Natural killer cell (primary cell): ENCODE data around the gene PLPPR2. TPM values are rescaled to one million over a fixed set of nuclear protein-coding genes. Genes with fewer than 3 reads are reported as not detected.
"Not testable (repeated sequence)": the region's sequence is repeated elsewhere in the genome, so short reads cannot be mapped to it uniquely, and the experiment has no call there.

Source experiments
- ATAC-seq, 3 donors: fragments of 150-1000 bp in 2 of 3; fragments of 200-7000 bp in 1 of 3; cut with Tn5 transposase; 1 replicate in 1 of 3; 2 replicates in 2 of 3; pipeline ENCODE4 v1.10.0; 2021; ENCODE audit warnings: mild to moderate bottlenecking in 2 of 3, moderate library complexity in 2 of 3
- DNase-seq, 2 donors: peaks; one replicate each; pipeline versions ENCODE4 v3.0.0 to v3.0.0-alpha.2; 2013 to 2021; ENCODE audit warnings: mixed read lengths in 1 of 2
- H3K27ac ChIP-seq: one replicate; pipeline ENCODE4 v1.5.1; 2013; ENCODE audit warnings: mild to moderate bottlenecking, low read length
- H3K27me3 ChIP-seq: one replicate; pipeline ENCODE4 v1.6.1; 2013; ENCODE audit warnings: low read length; ENCODE audit not compliant: control insufficient read depth, insufficient read depth
- H3K36me3 ChIP-seq: one replicate; pipeline ENCODE4 v1.6.1; 2013; ENCODE audit warnings: low read length; ENCODE audit not compliant: control insufficient read depth, insufficient read depth
- H3K4me1 ChIP-seq: one replicate; pipeline ENCODE4 v1.6.1; 2013; ENCODE audit warnings: low read length; ENCODE audit not compliant: control insufficient read depth, insufficient read depth
- H3K4me3 ChIP-seq: one replicate; pipeline ENCODE4 v1.5.1; 2013; ENCODE audit warnings: low read length
- H3K9me3 ChIP-seq: one replicate; pipeline ENCODE4 v1.6.1; 2013; ENCODE audit warnings: low read length; ENCODE audit not compliant: control insufficient read depth, insufficient read depth
- H3K27ac Mint-ChIP-seq, 2 donors: one replicate each; pipeline ENCODE4 v1.8.0; 2022; ENCODE audit warnings: mild to moderate bottlenecking in 2 of 2, mixed read lengths in 2 of 2, moderate library complexity in 1 of 2
- H3K27me3 Mint-ChIP-seq, 2 donors: one replicate each; pipeline ENCODE4 v1.8.0; 2022; ENCODE audit warnings: low read depth in 2 of 2, mixed read lengths in 2 of 2
- H3K36me3 Mint-ChIP-seq: one replicate; pipeline ENCODE4 v1.8.0; 2022; ENCODE audit warnings: mixed read lengths
- H3K4me1 Mint-ChIP-seq, 2 donors: one replicate each; pipeline ENCODE4 v1.8.0; 2022; ENCODE audit warnings: mixed read lengths in 2 of 2
- H3K4me3 Mint-ChIP-seq: one replicate; pipeline ENCODE4 v1.8.0; 2022; ENCODE audit warnings: mild to moderate bottlenecking, moderate library complexity, mixed read lengths
- H3K9me3 Mint-ChIP-seq, 2 donors: one replicate each; pipeline ENCODE4 v1.8.0; 2022; ENCODE audit warnings: mixed read lengths in 2 of 2
- CTCF ChIP-seq: fragments of 200-600 bp; IDR thresholded peaks from one replicate; pipeline ENCODE4 v1.8.0; 2022; ENCODE audit warnings: antibody characterized with exemption
- WGBS: methylation state at CpG from one replicate; pipeline ENCODE4 v1.1.7; 2013; ENCODE audit warnings: missing lambda C conversion rate; ENCODE audit not compliant: insufficient coverage; 5-methylcytosine and 5-hydroxymethylcytosine counted together
- intact Hi-C: fragments of 100-400 bp; cut with micrococcal nuclease; formaldehyde crosslinking; loops from one replicate; pipeline ENCODE4 v1.14.2; 2022
- total RNA-seq, 4 donors: library from RNA; stranded (reverse); fragments of 120-200 nt in 1 of 4; gene quantifications; one replicate each; pipeline versions ENCODE4 v1.2.3 to v1.2.4, GENCODE V29; 2013 to 2022

PLPPR2 gene
- total RNA-seq, 3 donors from 2014 or later (not counting 1 experiment from before 2014, with no cell fraction given), result 13.3 to 21.1 (median 16.1) TPM

DNA sequence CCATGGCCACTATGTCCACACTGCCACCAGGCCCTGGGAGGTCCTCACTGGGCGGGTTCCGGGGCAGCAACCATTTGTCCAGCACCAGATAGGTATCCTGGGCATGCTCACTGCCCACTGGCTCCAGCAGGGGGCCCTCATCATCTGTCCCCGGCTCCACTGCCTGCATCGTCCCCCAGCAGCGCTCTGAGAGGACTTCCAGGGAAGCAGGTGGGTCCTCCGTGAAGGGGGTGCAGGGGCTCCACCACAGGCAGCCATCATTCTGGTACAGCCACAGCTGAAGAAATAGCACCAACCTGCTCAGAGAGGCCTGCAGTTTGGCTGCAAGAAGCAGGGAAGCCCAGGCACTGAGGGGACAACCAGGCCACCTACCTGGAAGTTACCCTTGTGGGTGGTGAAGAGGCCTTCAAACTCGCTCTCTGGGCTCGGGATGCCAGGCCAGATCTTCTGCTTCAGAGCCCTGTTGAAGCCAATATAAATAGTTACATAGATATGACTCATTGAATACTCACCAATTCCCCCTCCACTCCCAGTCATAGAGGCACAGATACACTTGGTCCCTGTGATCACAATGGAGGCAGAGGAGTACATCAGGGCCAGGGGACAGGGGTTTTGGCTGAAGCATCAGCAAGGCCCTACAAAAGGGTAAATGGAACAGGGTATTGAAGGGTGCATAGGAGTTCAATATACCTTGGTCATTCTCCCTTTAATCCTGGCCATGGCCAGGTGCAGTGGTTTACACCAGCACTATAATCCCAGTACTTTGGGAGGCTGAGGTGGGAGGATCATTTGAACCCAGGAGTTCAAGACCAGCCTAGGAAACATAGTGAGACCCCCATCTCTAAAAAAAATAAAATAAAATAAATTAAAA is 23.3 kb downstream of the PLPPR2 start:
- H3K36me3 ChIP-seq, result no peaks in the 10 kb centered on the region
- no peaks in the 10 kb centered on the region for H3K36me3 Mint-ChIP-seq
- H3K9me3 ChIP-seq, result no peaks in the 10 kb centered on the region
- H3K4me1 Mint-ChIP-seq, result peaks cover 29 to 37% of the 10 kb centered on the region in 2 donors
- intact Hi-C loops, result loop anchor here (10.0 kb wide), 1 partner anchor 126 kb away; the partner anchor contains the start of gene ZNF653
- H3K4me3 ChIP-seq, result no peak overlapping the region
- no peak overlapping the region for H3K27ac Mint-ChIP-seq
- DNase-seq, result peak; percentile 30 to 37
- no peak for ATAC-seq
- 71% methylated on average over 7 of the region's 8 CpGs for WGBS
- no peaks in the 10 kb centered on the region for H3K9me3 Mint-ChIP-seq
- peaks cover 13% of the 10 kb centered on the region for H3K27me3 ChIP-seq
- no peak overlapping the region for H3K4me3 Mint-ChIP-seq
- TF ChIP-seq CTCF, result peak; percentile 30
- H3K27me3 Mint-ChIP-seq, result peaks cover 0 to 17% of the 10 kb centered on the region in 2 donors
- H3K27ac ChIP-seq, result no peak overlapping the region
- H3K4me1 ChIP-seq, result peaks cover 66% of the 10 kb centered on the region

- intact Hi-C loops, result loop anchor here (10.0 kb wide), 1 partner anchor 125 kb away; the partner anchor contains the start of gene ZNF653
- H3K27me3 ChIP-seq, result peaks cover 14% of the 10 kb centered on the region
- H3K36me3 Mint-ChIP-seq, H3K4me3 Mint-ChIP-seq, DNase-seq, ATAC-seq, H3K9me3 Mint-ChIP-seq, H3K4me3 ChIP-seq, H3K36me3 ChIP-seq, H3K9me3 ChIP-seq, H3K27ac ChIP-seq: not testable (repeated sequence)
- peaks cover 65% of the 10 kb centered on the region for H3K4me1 ChIP-seq
- 97% methylated on average over 14 of the region's 14 CpGs for WGBS
- Mint-ChIP-seq H3K27ac (peak overlapping the region in 1 of 2 donors; percentile 97), H3K27me3 (peaks cover 0 to 17% of the 10 kb centered on the region in 2 donors), H3K4me1 (peaks cover 29 to 37% of the 10 kb centered on the region in 2 donors)
Observed at GRCh38 chr19:11379269-11379845, 24.1 kb downstream of the PLPPR2 start.

GRCh38 chr19:11379857-11380350 is 24.7 kb downstream of the PLPPR2 start:
- H3K4me1 Mint-ChIP-seq, result peaks cover 29 to 37% of the 10 kb centered on the region in 2 donors
- no peak for TF ChIP-seq CTCF

More at GRCh38 chr19:11379857-11380350, 24.7 kb downstream of the PLPPR2 start:
- Mint-ChIP-seq H3K4me3 (peak overlapping the region; percentile 98), H3K27ac (peak overlapping the region; percentile 92 to 97), H3K9me3 (no peaks in the 10 kb centered on the region), H3K27me3 (peaks cover 0 to 22% of the 10 kb centered on the region in 2 donors), H3K36me3 (no peaks in the 10 kb centered on the region)
- Histone ChIP-seq H3K9me3 (no peaks in the 10 kb centered on the region), H3K27me3 (peaks cover 14% of the 10 kb centered on the region), H3K36me3 (no peaks in the 10 kb centered on the region), H3K27ac (peak overlapping the region; percentile 90), H3K4me1 (peaks cover 64% of the 10 kb centered on the region), H3K4me3 (no peak overlapping the region)
- DNase-seq (no peak), ATAC-seq (no peak)
- intact Hi-C loops, result loop anchor here (5.0 to 10.0 kb wide), 2 partner anchors 42 to 125 kb away; partner anchors contain the start of gene ZNF653
- WGBS, result 95% methylated on average over 7 of the region's 7 CpGs
